Hepatocyte (in vitro differentiated cells): ENCODE data around the gene EXOC1.

Experiments
- EZH2phosphoT487 ChIP-seq: fragments of 200-600 bp; sonication (generic); IDR thresholded peaks from one replicate; pipeline ENCODE4 v1.6.1; 2018; ENCODE audit warnings: antibody characterized with exemption, mild to moderate bottlenecking, low read depth, moderate library complexity; ENCODE audit not compliant: unreplicated experiment, severe bottlenecking
- TF ChIP-seq, protein P1 (sequence below): fragments of 200-600 bp; sonication (generic); IDR thresholded peaks from 2 replicates; pipeline ENCODE4 v1.5.1; 2016; ENCODE audit warnings: antibody characterized with exemption, mild to moderate bottlenecking; ENCODE audit not compliant: poor library complexity

DNA sequence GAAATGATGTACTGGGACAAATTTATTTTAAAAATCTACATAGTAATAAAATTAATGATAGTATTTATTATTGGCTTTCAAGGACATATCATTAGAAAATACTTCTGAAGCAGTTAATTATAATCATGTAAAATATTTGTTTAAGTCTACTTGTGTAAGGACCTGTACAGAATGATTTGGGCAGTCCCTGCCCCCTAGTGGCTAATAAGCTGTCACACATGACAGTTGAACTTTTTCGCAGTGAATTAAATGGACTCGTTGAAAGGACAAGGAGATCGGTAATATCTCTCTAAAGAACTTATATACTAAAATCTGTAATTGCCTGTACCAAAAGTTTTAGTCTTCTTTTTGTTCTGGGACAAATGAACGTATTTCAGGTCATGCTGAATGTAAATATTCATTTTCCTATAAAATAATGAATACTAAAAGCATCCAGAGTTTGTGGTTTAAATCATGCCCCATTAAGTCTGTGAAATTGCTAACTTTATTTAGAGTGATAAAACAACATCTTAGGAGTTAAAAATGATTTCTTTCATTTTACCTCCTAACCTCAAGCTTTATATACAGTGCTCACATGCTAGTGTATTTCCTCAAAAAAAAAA is 13.6 kb downstream of the EXOC1 start:
- TF ChIP-seq EZH2phosphoT487, result no peak
- TF ChIP-seq, protein P1, sequence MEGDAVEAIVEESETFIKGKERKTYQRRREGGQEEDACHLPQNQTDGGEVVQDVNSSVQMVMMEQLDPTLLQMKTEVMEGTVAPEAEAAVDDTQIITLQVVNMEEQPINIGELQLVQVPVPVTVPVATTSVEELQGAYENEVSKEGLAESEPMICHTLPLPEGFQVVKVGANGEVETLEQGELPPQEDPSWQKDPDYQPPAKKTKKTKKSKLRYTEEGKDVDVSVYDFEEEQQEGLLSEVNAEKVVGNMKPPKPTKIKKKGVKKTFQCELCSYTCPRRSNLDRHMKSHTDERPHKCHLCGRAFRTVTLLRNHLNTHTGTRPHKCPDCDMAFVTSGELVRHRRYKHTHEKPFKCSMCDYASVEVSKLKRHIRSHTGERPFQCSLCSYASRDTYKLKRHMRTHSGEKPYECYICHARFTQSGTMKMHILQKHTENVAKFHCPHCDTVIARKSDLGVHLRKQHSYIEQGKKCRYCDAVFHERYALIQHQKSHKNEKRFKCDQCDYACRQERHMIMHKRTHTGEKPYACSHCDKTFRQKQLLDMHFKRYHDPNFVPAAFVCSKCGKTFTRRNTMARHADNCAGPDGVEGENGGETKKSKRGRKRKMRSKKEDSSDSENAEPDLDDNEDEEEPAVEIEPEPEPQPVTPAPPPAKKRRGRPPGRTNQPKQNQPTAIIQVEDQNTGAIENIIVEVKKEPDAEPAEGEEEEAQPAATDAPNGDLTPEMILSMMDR, result peak; percentile 81
